H1 (cell line): ENCODE results near the gene PDZRN4. TPM values are rescaled to one million over a fixed set of nuclear protein-coding genes. Genes with fewer than 3 reads are reported as not detected.

Source experiments
- CTCF ChIA-PET: fragments of 300-600 bp; sonication (Branson Sonifier 250); formaldehyde crosslinking; loops from one replicate; lab custom pipeline; 2021; ENCODE audit not compliant: partially characterized antibody; lab: Charles Lee
- POLR2A ChIA-PET: fragments of 300-600 bp; sonication (Branson Sonifier 250); formaldehyde crosslinking; loops from one replicate; lab custom pipeline; 2021; ENCODE audit warnings: inconsistent platforms; ENCODE audit not compliant: partially characterized antibody; lab: Charles Lee
- DNase-seq, 2 experiments: peaks; one replicate each; pipeline versions ENCODE4 v3.0.0 to v3.0.0-alpha.2; 2010 to 2022; ENCODE audit warnings: low spot score in 2 of 2, low read depth in 1 of 2, mixed read lengths in 1 of 2
- FAIRE-seq: peaks from 2 replicates; lab custom pipeline; 2011; peaks lifted over from hg19 to GRCh38; lab: Jason Lieb, UNC
- H2AFZ ChIP-seq: 2 replicates; pipeline ENCODE4 v1.8.1; 2012; ENCODE audit warnings: low read length, inconsistent platforms
- H2AK5ac ChIP-seq: 2 replicates; pipeline ENCODE4 v1.6.1; 2013; ENCODE audit warnings: low read depth, low read length
- H2BK120ac ChIP-seq: replicated peaks from 2 replicates; pipeline ENCODE3; 2013; ENCODE audit warnings: low read depth, low read length, inconsistent platforms
- H2BK12ac ChIP-seq: 2 replicates; pipeline ENCODE4 v1.6.1; 2013; ENCODE audit warnings: low read depth, low read length
- H2BK15ac ChIP-seq: 2 replicates; pipeline ENCODE4 v1.6.1; 2013; ENCODE audit warnings: low read length
- H2BK20ac ChIP-seq: 2 replicates; pipeline ENCODE4 v1.6.1; 2013; ENCODE audit warnings: low read length
- H2BK5ac ChIP-seq: 2 replicates; pipeline ENCODE4 v1.6.1; 2013; ENCODE audit warnings: low read depth, low read length
- H3K14ac ChIP-seq: 2 replicates; pipeline ENCODE4 v1.6.1; 2013; ENCODE audit warnings: inconsistent platforms; ENCODE audit not compliant: insufficient read length
- H3K18ac ChIP-seq: 2 replicates; pipeline ENCODE4 v1.6.1; 2013; ENCODE audit warnings: low read length; ENCODE audit errors: extremely low read depth
- H3K23ac ChIP-seq: 2 replicates; pipeline ENCODE4 v1.6.1; 2013; ENCODE audit warnings: inconsistent platforms; ENCODE audit not compliant: insufficient read length
- H3K23me2 ChIP-seq: 2 replicates; pipeline ENCODE4 v1.6.1; 2013; ENCODE audit warnings: low read depth, low read length
- H3K27ac ChIP-seq: 2 replicates; pipeline ENCODE4 v1.6.1; 2011; ENCODE audit warnings: low read depth, low read length, inconsistent platforms
- H3K27me3 ChIP-seq, 4 experiments: replicated peaks in 1 of 4; 1 replicate in 1 of 4; 2 replicates in 3 of 4; pipeline versions ENCODE4 v1.6.1 to v1.8.1; 2011 to 2013; ENCODE audit warnings: low read length in 3 of 4, mild to moderate bottlenecking in 3 of 4, inconsistent platforms in 2 of 4, mixed read lengths in 2 of 4, moderate library complexity in 1 of 4; ENCODE audit not compliant: control insufficient read depth in 3 of 4, insufficient read depth in 3 of 4; ENCODE audit errors: extremely low read depth in 1 of 4
- H3K36me3 ChIP-seq, 4 experiments: 2 replicates each; pipeline versions ENCODE4 v1.6.1 to v1.8.1; 2011 to 2013; ENCODE audit warnings: mild to moderate bottlenecking in 4 of 4, low read length in 3 of 4, moderate library complexity in 2 of 4, control low read depth in 1 of 4, inconsistent platforms in 1 of 4; ENCODE audit not compliant: insufficient read depth in 4 of 4, control insufficient read depth in 2 of 4
- H3K4ac ChIP-seq: replicated peaks from 2 replicates; pipeline ENCODE3; 2013; ENCODE audit warnings: low read length, low read depth, mixed read lengths, inconsistent platforms; ENCODE audit not compliant: insufficient read length
- H3K4me1 ChIP-seq, 4 experiments: replicated peaks in 1 of 4; 1 replicate in 1 of 4; 2 replicates in 3 of 4; pipeline versions ENCODE4 v1.6.1 to v1.8.1; 2011 to 2013; ENCODE audit warnings: low read length in 3 of 4, inconsistent platforms in 2 of 4, mixed read lengths in 1 of 4; ENCODE audit not compliant: insufficient read depth in 4 of 4, control insufficient read depth in 3 of 4
- H3K4me2 ChIP-seq, 2 experiments: 2 replicates each; pipeline versions ENCODE4 v1.6.1 to v1.8.1; 2011 to 2013; ENCODE audit warnings: low read depth in 2 of 2, low read length in 2 of 2, control low read depth in 1 of 2, inconsistent platforms in 1 of 2, mild to moderate bottlenecking in 1 of 2; ENCODE audit not compliant: insufficient read depth in 1 of 2
- H3K4me3 ChIP-seq, 4 experiments: fragments of 200-600, 300-600 bp in 1 of 4; sonication (generic), shearing (Covaris generic), sonication (Bioruptor Twin) in 1 of 4; 2 replicates each; pipeline versions ENCODE4 v1.5.1 to v1.8.1; 2011 to 2016; ENCODE audit warnings: low read length in 4 of 4, low read depth in 3 of 4, control low read depth in 2 of 4, inconsistent platforms in 2 of 4, mild to moderate bottlenecking in 2 of 4, mixed read lengths in 1 of 4, moderate library complexity in 1 of 4; ENCODE audit not compliant: insufficient read depth in 2 of 4; ENCODE audit errors: extremely low read depth in 1 of 4
- H3K56ac ChIP-seq: replicated peaks from 2 replicates; pipeline ENCODE3; 2013; ENCODE audit warnings: low read depth, mild to moderate bottlenecking, mixed read lengths, low read length, inconsistent platforms; ENCODE audit not compliant: insufficient read length
- H3K79me1 ChIP-seq: 2 replicates; pipeline ENCODE4 v1.6.1; 2013; ENCODE audit warnings: low read depth, low read length, control low read depth
- H3K79me2 ChIP-seq, 2 experiments: 2 replicates each; pipeline versions ENCODE4 v1.6.1 to v1.8.1; 2012 to 2013; ENCODE audit warnings: low read length in 2 of 2, mild to moderate bottlenecking in 2 of 2, inconsistent platforms in 1 of 2; ENCODE audit not compliant: insufficient read depth in 2 of 2, control insufficient read depth in 1 of 2
- H3K9ac ChIP-seq, 4 experiments: replicated peaks in 1 of 4; 1 replicate in 1 of 4; 2 replicates in 3 of 4; pipeline versions ENCODE4 v1.6.1 to v1.8.1; 2011 to 2013; ENCODE audit warnings: low read depth in 3 of 4, low read length in 3 of 4, control low read depth in 2 of 4, mild to moderate bottlenecking in 2 of 4, moderate library complexity in 2 of 4, inconsistent platforms in 1 of 4; ENCODE audit errors: extremely low read depth in 1 of 4
- H3K9me3 ChIP-seq, 2 experiments: 2 replicates each; pipeline versions ENCODE4 v1.6.1 to v1.8.1; 2012 to 2013; ENCODE audit warnings: mild to moderate bottlenecking in 2 of 2, moderate library complexity in 2 of 2, control low read depth in 1 of 2, inconsistent platforms in 1 of 2, low read depth in 1 of 2, low read length in 1 of 2, mixed read lengths in 1 of 2; ENCODE audit not compliant: insufficient read depth in 2 of 2
- H4K20me1 ChIP-seq, 2 experiments: replicated peaks in 1 of 2; 2 replicates each; pipeline versions ENCODE3 to v1.8.1; 2011 to 2013; ENCODE audit warnings: inconsistent platforms in 2 of 2, low read length in 2 of 2, mild to moderate bottlenecking in 1 of 2; ENCODE audit not compliant: insufficient read depth in 2 of 2, control insufficient read depth in 1 of 2
- H4K5ac ChIP-seq: 2 replicates; pipeline ENCODE4 v1.6.1; 2013; ENCODE audit warnings: low read length, low read depth, mixed read lengths, inconsistent platforms; ENCODE audit not compliant: insufficient read length
- H4K8ac ChIP-seq: 2 replicates; pipeline ENCODE4 v1.8.0; 2013; ENCODE audit warnings: mild to moderate bottlenecking, moderate library complexity, low read length, inconsistent platforms; ENCODE audit not compliant: insufficient read depth; ENCODE audit errors: extremely low read depth
- H4K91ac ChIP-seq: replicated peaks from 2 replicates; pipeline ENCODE3; 2013; ENCODE audit warnings: low read length, mixed read lengths, inconsistent platforms; ENCODE audit not compliant: insufficient read length
- CHD1 ChIP-seq: IDR thresholded peaks from 2 replicates; pipeline ENCODE4 v1.6.1; 2012; ENCODE audit warnings: low read depth, low read length, improper control_type of control experiment
- CTCF ChIP-seq, 3 experiments: IDR thresholded peaks; 1 replicate in 2 of 3; 2 replicates in 1 of 3; pipeline versions ENCODE4 v1.5.1 to v1.6.1; 2011; ENCODE audit warnings: low read length in 3 of 3, mild to moderate bottlenecking in 3 of 3, inconsistent platforms in 2 of 3, low read depth in 1 of 3, moderate library complexity in 1 of 3; ENCODE audit not compliant: insufficient read depth in 1 of 3; ENCODE audit errors: control extremely low read depth in 1 of 3
- FOSL1 ChIP-seq: IDR thresholded peaks from 2 replicates; pipeline ENCODE4 v1.6.1; 2011; ENCODE audit warnings: mild to moderate bottlenecking, low read depth, low read length, moderate library complexity; ENCODE audit not compliant: insufficient read depth
- MAFK ChIP-seq: IDR thresholded peaks from 2 replicates; pipeline ENCODE4 v1.6.1; 2012; ENCODE audit warnings: low read depth, mild to moderate bottlenecking, improper control_type of control experiment, low read length
- SAP30 ChIP-seq: fragments of 300-600 bp; sonication (generic); IDR thresholded peaks from 2 replicates; pipeline ENCODE4 v1.7.1; 2012; ENCODE audit warnings: low read length, moderate library complexity, mild to moderate bottlenecking, inconsistent platforms; ENCODE audit not compliant: insufficient read depth, insufficient replicate concordance
- SIRT6 ChIP-seq: IDR thresholded peaks from one replicate; pipeline ENCODE4 v1.7.1; 2012; ENCODE audit warnings: low read length, inconsistent platforms
- TAF1 ChIP-seq: IDR thresholded peaks from 2 replicates; pipeline ENCODE4 v1.6.1; 2011; ENCODE audit warnings: mild to moderate bottlenecking, low read depth, low read length
- TCF12 ChIP-seq: IDR thresholded peaks from 2 replicates; pipeline ENCODE4 v1.6.1; 2011; ENCODE audit warnings: low read depth, mild to moderate bottlenecking, low read length
- WGBS, 2 experiments: shearing (Covaris generic) in 1 of 2; methylation state at CpG; one replicate each; pipeline versions ENCODE4 v1.1.6 to v1.1.7; 2013 to 2015; ENCODE audit warnings: low lambda C conversion rate in 2 of 2, mixed read lengths in 2 of 2, inconsistent platforms in 1 of 2, low coverage in 1 of 2, missing lambda C conversion rate in 1 of 2; ENCODE audit not compliant: insufficient replicate concordance in 2 of 2, insufficient coverage in 1 of 2, insufficient read length in 1 of 2; ENCODE audit errors: extremely low coverage in 1 of 2, missing lambda C conversion rate in 1 of 2; 5-methylcytosine and 5-hydroxymethylcytosine counted together
- polyA plus RNA-seq, 7 experiments: library from polyadenylated mRNA; depleted of rRNA in 3 of 7; stranded (reverse) in 5 of 7; unstranded in 2 of 7; fragments of >200 nt in 5 of 7; fragments of 200-250 nt in 2 of 7; gene quantifications; 1 replicate in 5 of 7; 2 replicates in 1 of 7; 4 replicates in 1 of 7; pipeline versions ENCODE4 v1.2.1 to v1.2.3, GENCODE V29; 2011 to 2013; ENCODE audit warnings: missing spikeins in 2 of 7, mixed read lengths in 2 of 7
- total RNA-seq: library from RNA; stranded (reverse); fragmentation: NEBNext Ultra II Directional; extraction: Animal tissue kit (Norgen Biotek cat#: 25700); gene quantifications from 2 replicates; pipeline ENCODE4 v1.2.1, GENCODE V29; 2021
- TF ChIP-seq, protein P1 (sequence below): IDR thresholded peaks from 2 replicates; pipeline ENCODE4 v1.6.1; 2011; ENCODE audit warnings: low read length, improper control_type of control experiment

PDZRN4 gene
- total and polyA plus RNA-seq, 2 of the 8 experiments (the other 6 are each of a cell fraction or from before 2014, with no cell fraction given) = not detected

- Histone ChIP-seq H3K79me2 (no peaks in the 10 kb centered on the region), H3K23ac (peak overlapping the region; percentile 70), H4K20me1 (no peaks in the 10 kb centered on the region), H3K9ac (no peak overlapping the region; a peak in 1 of 7 replicates), H2AFZ (no peak overlapping the region), H2BK5ac (no peak overlapping the region), H3K9me3 (no peaks in the 10 kb centered on the region), H2BK12ac (no peak overlapping the region), H3K4ac (no peak overlapping the region), H3K23me2 (peaks cover 2% of the 10 kb centered on the region; the same call in 1 of the 2 replicates), H3K4me1 (no peaks in the 10 kb centered on the region), H2AK5ac (no peak overlapping the region), H4K91ac (no peak overlapping the region), H3K4me3 (no peak overlapping the region), H3K79me1 (no peaks in the 10 kb centered on the region), H3K36me3 (no peaks in the 10 kb centered on the region), H4K8ac (no peak overlapping the region), H3K14ac (no peak overlapping the region), H4K5ac (no peak overlapping the region), H2BK20ac (no peak overlapping the region), H3K4me2 (no peak overlapping the region), H2BK15ac (no peak overlapping the region), H3K27ac (no peak overlapping the region), H3K18ac (no peak overlapping the region), H2BK120ac (no peak overlapping the region), H3K27me3 (no peaks in the 10 kb centered on the region), H3K56ac (no peak overlapping the region)
- CTCF ChIA-PET = no interaction called here
- FAIRE-seq (no peak), DNase-seq (no peak)
- POLR2A ChIA-PET = no interaction called here
- 92% methylated on average over 3 of the region's 3 CpGs; no CpG with 5 or more reads in 1 of the 2 experiments for WGBS, 2 experiments
- TF ChIP-seq SIRT6 = no peak
- no peak for TF ChIP-seq TAF1
- TF ChIP-seq, protein P1, sequence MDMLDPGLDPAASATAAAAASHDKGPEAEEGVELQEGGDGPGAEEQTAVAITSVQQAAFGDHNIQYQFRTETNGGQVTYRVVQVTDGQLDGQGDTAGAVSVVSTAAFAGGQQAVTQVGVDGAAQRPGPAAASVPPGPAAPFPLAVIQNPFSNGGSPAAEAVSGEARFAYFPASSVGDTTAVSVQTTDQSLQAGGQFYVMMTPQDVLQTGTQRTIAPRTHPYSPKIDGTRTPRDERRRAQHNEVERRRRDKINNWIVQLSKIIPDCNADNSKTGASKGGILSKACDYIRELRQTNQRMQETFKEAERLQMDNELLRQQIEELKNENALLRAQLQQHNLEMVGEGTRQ = no peak
- TF ChIP-seq CTCF (IDR thresholded peaks at IDR 0.05; ENCODE audit: control extremely low read depth in 1 of 3, insufficient read depth in 1 of 3, low read depth in 1 of 3, low read length in 3 of 3) = no peak
- no peak for TF ChIP-seq FOSL1
- TF ChIP-seq SAP30 = no peak
- TF ChIP-seq TCF12 = no peak
- TF ChIP-seq MAFK = no peak
- no peak for TF ChIP-seq CHD1
Measured at GRCh38 chr12:41271489-41271888, 83.4 kb downstream of the PDZRN4 start.
